HG03521 (cell line): ENCODE data around the gene GDE1.
"Not testable (repeated sequence)": the region's sequence is repeated elsewhere in the genome, so short reads cannot be mapped to it uniquely, and the experiment has no call there.

Experiments used
- ATAC-seq: cut with Tn5 transposase; IDR thresholded peaks from one replicate; pipeline ENCODE4 v1.9.1; 2021; ENCODE audit warnings: mild to moderate bottlenecking, moderate library complexity; ENCODE audit not compliant: unreplicated experiment

The GDE1 gene, protein sequence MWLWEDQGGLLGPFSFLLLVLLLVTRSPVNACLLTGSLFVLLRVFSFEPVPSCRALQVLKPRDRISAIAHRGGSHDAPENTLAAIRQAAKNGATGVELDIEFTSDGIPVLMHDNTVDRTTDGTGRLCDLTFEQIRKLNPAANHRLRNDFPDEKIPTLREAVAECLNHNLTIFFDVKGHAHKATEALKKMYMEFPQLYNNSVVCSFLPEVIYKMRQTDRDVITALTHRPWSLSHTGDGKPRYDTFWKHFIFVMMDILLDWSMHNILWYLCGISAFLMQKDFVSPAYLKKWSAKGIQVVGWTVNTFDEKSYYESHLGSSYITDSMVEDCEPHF

DNA sequence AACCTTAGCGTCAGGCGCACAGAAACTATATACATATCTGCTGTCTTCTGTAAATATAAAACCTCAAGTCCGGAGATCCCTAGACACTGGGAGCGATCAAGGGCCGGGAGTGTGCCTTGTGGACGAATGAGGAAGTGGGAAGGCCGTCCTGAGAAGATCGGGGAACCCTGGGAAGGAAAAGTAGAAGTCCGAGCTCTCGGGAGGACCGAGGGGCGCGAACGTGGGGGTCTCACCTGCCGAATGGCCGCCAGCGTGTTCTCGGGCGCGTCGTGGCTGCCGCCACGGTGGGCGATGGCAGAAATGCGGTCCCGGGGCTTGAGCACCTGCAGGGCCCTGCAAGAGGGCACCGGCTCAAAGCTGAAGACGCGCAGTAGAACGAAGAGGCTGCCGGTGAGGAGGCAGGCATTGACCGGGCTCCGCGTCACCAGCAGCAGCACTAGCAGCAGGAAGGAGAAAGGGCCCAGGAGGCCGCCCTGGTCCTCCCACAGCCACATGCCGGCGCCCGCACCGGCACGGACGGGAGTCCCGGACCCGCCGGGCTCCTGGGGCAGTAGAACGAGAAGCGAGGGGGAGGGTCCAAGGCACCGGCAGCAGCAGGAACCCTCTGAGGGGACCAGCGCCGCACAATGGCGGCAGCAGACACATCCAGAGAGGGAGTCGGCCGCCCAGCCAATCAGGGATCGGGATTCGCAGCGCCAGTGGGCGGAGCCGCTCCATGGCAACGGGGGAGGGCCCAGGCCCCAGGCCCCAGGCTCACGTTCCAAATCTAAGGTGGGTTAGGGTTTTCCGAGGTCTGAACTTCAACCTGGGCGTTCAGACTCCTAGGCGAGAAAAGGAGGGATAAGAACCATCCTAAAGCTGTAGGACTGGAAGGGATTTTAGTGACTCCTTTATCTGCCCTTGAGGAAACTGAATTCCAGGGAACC lies at the start of gene GDE1:
Gene GDE1 (minus strand): TSS at position 628 of the 926 bp plus-strand sequence. CDS start 134 bp downstream, at position 494.
- ATAC-seq = peak; percentile 73

DNA sequence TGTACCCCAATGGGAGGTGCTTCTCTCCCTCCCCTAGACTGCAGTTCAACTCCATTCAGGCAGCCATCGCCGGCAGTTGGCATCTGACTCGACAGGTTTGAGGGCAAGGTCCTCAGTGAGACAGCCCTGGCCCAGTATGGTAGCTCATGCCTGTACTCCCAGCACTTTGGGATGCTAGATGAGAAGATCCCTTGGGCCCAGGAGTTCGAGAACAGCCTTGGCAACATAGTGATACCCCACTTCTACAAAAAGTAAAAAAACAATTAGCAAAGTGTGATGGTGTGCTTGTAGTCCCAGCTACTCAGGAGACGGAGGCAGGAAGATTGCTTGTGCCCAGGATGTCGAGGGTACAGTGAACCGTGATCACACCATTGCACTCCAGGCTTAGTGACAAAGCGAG lies 45.7 kb upstream of the GDE1 start:
- no peak for ATAC-seq

DNA sequence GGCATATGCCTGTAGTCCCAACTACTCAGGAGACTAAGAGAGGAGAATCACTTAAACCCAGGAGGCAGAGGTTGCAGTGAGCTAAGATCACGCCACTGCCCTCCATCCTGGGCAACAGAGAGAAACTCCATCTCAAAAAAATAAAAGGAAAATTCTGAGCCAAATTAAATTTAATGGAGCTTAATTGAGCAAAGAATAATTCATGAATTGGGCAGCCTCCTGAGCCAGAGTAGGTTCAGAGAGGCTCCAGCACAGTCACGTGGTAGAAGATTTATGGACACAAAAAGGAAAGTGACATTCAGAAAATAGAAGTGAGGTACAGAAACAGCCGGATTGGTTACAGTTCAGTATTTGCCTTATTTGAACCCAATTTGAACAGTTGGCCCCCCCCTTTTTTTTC lies 44.5 kb upstream of the GDE1 start:
- no peak for ATAC-seq

DNA sequence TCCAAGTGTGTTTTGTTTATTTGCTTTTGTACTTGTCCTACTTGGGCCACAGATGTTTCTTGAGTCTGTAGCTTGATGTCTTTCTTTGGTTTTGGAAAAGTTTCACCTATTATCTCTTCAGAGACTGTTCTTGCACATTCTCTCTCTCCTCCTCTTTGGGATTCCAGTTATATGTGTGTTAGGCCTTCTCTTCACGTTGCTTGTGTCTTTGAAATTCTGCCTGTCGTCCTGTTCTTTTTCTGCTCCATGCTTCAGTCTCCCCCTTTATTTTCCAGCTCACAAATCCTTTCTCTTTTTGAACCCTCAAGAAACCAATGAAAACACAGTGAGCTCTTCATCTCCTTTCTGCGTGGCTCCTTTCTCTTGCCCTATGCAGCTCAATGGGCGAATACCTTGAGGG lies 41.5 kb upstream of the GDE1 start:
- no peak for ATAC-seq

DNA sequence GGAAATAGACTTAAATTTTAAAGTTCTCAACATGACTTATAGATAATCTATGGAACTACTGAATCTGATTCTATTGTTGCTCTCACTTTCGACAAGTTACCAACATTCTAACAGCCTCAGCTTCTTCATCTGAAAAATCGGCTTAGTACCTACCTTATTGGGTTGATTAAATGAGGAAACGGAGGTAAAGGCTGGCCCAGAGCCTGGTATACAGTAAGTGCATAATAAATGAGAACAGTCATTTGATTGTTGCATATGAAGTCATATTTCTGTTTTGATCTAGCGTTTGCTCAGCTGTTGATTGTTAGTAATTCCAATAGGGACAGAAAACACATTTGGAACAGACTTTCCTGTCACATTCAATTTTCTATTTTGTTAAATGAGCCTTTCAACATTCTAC lies 38.2 kb upstream of the GDE1 start:
- ATAC-seq = no peak

DNA sequence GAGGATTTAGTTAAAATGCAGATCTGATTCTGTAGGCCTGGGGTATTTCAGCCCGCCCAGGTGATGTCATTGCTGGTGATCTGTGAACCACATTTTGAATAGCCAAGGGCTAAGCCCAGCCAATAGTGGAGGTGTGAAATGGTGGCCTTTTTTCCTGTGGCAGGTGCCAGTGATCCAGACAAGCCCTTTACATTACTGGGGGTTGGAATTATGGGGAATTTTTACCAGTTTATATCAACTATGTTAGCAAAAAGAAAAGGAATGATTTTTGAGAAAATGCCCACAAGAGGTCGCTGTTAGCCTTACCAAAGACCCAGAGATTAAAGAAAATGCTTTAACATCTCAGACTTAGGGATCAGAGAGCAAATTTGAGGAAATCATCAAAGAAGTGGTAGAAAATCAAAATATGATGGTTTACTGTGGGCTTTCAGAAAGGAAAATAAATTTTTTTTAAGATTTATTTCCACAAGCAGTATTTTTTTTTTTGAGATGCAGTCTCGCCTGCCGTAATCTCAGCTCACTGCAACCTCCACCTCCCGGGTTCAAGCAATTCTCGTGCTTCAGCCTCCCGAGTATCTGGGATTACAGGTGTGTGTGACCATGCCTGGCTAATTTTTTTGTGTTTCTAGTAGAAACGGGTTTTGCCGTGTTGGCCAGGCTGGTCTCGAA lies 37.5 kb upstream of the GDE1 start:
- ATAC-seq = no peak

DNA sequence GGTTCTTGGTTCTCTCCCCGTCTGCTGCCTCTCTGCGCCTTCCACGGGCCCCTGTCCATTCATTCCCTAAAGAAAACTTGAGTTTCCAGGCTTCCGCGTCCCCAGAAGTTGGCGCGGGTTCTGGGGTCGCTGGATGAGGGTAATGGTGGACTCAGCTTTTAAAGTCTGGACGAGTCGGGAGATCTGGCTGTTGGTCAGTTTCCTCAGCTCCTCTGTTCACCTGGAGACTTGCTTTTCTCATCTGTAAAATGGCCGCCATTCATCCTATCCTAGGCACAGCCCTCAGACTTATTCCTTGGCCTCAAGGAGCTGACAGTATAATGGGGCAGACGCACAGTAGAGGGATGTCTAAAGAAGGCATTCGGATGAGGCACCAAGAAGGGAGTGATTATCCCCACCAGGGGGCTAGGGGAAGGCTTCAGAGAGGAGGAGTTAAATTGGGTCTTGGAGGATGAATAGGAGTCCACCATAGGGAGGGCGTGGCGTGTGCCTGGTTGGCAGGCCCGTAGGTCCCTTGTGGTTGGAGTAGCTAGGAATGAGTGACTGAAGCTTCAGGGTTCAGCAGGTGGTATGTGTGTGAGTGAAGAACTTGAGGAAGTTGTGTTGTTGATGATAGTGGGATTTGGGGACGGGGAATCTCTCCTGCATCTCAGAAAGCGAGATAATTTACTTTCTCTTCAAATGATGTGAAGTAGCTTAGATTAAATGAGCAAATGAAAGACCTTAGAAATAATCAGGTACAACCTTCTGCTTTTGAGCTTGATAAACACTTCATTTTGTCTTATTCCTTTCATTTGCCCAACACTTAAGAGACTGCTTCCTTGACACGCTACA lies 34.3 kb upstream of the GDE1 start:
- no peak for ATAC-seq

DNA sequence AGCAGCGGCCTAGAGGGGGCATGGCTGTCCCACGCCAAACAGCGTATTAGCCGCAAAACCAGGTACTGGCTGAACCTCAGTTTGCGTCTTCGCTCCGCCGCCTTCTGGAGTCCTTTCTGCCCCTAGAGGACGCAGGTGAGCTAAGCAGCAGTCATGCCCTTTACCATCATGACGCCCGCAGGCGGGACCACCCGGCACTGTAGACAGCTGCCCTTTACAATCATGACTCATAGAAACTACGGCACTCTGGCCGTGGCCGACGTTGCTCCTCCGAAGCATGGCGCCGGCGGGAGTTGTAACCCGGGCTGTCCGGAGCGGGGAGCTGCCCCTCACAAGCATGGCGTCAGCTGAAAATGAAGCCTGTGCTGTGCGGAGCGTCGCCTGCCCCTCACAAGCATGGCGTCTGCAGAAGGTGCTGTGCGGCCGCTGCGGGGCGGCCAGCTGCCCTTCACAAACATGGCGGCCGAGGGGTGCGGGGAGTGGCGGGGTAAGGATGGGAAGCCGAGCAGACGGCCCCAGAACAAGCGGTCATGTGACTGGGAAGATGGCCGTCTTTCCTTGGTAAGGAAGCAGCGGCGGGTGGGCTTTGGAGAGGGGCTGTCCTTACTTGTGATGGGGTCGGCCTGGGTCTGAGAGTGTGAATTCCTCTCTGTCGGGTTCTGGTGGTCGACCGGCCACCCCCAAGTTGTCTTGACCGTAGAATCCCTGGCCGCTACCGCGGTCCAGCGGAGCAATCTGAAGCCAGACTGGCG lies 33.5 kb upstream of the GDE1 start, which contains the start of gene VPS35L:
Gene VPS35L (plus strand): TSS at position 518 of the 752 bp plus-strand sequence. CDS start 27 bp downstream, at position 545.
- peak; percentile 95 for ATAC-seq

DNA sequence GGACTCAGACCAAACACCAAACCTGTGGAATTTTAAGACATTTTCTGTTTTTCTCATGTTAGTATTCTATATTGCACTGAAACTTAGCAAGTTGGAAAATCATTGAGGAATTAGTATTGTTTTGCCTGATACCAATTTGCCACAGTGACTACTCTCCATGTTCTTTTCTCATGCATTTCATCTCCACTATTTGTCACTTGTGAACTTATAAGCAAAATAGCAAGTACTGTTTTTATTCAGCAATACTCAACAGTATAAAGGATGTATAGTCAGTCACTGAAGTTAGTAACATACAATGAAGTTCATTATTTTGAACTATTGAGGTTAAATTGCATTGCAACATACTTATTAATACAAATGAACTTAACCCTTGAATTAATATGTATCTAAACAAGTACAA lies 27.8 kb upstream of the GDE1 start:
- ATAC-seq = no peak

DNA sequence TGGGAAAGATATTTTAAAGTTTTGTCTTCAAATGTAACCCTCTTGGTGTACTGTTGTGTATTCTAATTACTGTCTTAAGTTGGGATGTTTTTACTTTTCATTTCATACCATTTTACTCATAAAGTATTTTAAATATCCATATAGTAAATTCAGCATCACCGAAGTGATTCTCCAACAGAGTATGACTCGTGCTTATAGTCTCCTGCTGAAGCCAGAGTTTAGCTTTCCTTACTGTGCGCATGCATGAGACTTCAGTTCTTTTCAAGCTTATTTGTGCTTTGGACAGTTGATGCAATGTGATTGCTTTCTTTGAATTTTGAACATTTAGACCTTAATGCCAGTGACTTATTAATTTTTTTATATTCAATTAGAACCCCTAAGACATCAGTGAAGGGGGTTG lies 26.2 kb upstream of the GDE1 start:
- no peak for ATAC-seq

DNA sequence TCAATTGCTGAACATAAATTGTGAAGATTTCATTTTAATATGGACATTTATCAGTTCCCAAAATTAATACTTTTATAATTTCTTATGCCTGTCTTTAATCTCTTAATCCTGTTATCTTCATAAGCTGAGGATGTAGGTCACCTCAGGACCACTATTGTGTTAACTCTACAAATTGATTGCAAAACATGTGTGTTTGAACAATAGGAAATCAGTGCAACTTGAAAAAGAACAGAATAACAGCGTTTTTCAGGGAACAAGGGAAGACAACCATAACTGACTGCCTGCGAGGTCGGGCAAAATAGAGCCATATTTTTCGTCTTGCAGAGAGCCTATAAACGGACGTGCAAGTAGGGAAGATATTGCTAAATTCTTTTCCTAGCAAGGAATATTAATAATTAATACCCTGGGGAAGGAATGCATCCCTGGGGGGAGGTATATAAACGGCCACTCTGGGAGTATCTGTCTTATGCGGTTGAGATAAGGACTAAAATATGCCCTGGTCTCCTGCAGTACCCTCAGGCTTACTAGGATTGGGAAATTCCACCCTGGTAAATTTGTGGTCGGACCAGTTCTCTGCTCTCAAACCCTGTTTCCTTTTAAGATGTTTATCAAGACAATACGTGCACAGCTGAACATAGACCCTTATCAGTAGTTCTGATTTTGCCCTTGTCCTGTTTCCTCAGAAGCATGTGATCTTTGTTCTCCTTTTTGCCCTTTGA lies 21.5 kb upstream of the GDE1 start:
- ATAC-seq = not testable (repeated sequence)

DNA sequence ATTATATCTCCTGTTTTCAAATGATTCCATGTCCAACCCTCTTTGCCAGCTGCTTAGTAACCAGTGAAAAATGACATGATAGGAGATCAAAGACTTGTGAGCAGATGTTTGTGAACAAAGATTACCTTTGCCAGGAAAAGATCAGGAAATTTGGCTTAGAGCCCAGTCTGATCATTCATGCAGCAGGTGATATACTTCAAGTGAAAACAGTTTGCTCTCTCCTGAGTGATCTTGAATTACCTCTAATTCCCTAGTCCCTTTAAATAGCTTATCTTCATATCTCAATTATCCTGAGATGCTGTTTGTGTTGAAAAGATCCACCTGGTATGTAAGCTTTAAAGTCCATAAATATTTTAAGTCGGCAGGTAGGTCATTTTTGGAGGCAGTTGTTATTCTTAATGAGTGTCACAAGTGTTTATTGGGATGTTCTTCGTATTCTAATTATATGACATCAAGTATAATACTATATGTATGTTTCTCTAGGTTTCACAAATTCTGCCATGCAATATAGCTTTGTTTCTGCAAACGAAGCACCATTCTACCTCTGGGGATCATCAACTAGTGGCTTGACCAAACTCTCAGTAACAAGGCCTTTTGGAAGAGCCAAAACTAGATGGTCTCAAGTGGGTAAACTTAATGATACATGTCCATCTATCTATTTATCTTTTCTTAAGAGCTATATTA lies 20.4 kb upstream of the GDE1 start:
- no peak for ATAC-seq

DNA sequence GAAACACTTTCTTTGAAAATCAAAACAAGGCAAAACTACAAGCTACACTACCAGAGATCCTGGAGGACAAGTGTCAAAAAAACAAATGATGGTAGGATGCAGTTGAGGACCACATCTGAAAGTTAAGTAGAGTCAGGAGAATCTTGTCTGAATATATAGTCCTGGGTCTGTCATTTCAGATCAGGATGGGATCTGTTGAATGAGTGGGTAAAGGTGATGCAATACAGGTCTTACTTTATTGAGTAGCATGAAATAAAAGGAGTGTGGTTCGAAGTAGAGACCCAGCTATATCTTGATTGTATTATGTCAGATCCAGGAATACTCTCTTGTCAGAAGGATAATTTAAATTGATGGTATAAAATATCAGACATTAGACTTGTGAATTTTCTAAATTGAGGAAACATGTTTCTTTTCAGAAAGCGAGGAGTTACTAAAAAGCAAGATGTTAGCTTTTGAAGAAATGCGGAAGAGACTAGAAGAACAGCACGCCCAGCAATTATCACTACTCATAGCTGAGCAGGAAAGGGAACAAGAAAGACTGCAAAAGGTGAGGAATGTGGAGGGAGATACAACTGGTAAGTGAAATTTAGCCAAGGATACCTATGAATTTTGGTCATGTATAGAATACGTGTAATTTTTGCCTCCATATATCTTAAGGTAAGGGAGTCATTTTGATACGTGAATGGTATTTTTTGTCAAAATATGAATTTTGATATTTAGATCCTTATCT lies 18.5 kb upstream of the GDE1 start:
- ATAC-seq = no peak

DNA sequence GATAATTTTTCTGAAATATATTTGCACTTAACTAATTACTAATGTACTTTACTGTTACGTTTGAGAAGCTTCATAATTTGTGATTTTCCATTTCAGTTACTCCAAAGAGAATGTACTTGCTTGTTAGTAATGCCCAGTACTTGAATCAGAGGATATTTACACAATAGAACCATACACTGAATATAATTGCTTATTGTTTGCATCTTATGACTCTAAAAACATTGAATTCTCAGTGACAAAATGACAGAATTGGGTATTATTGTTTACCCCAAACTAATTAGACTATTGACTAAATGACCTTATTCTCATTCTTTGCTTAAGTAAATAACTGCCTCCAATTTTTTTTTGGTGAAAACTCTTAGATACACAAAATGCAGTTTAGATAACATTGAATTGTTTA lies 10.7 kb upstream of the GDE1 start:
- no peak for ATAC-seq

DNA sequence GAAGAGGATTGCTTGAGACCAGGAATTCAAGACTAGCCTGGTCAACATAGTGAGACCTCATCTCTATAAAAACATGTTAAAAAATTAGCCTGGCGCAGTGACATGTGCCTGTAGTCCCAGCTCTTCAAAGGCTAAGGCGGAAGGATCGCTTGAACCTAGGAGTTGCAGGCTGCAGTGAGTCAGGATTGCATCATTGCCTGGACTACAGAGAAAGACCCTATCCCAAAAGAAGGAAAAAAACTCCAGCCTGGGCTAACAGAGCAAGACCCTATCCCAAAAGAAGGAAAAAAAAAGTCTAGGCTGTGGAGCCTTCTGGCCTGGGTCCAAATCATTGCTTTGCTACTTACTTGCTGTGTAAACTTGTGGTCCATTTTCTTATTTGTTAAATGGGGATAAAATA lies 6.8 kb upstream of the GDE1 start:
- ATAC-seq = no peak

DNA sequence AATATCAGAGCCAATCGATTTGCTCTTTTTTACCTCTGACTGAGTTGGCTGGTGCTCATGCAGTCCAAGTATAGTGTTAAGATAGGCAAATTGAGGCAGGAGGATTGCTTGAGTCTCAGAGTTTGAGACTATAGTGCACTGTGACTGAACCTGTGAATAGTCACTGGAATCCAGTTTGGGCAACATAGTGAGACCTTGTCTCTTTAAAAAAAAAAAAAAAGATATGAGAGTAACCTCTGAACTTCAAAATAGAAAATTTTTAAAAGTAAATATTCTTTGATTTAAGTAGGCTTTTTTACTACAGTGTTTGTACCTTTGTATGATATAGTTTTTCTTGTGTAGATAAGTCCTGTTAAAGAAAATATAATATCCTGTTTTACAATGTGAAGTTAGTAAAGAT lies 5.3 kb upstream of the GDE1 start:
- no peak for ATAC-seq

DNA sequence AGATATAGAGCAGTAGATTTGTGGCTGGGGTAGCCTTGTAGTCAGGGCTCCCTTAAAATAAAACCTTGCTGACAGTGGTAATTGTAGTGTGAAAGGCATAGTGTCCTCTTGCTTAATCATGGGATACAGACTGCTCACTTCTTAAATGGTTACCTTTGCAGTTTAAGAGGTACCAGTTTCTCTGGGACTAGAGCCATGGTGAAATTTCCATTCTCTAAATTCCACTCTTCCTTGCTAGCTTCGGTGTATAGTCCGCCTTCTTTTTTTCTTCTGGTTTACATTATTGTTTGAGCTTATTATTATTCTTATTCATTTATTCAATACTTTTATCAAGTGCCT lies 3.5 kb upstream of the GDE1 start:
- no peak for ATAC-seq
